ENCODE data around the gene TMEM132D.
A peak's percentile ranks its signal among the peaks of the same experiment; 100 is the strongest.

TMEM132D gene

DNA sequence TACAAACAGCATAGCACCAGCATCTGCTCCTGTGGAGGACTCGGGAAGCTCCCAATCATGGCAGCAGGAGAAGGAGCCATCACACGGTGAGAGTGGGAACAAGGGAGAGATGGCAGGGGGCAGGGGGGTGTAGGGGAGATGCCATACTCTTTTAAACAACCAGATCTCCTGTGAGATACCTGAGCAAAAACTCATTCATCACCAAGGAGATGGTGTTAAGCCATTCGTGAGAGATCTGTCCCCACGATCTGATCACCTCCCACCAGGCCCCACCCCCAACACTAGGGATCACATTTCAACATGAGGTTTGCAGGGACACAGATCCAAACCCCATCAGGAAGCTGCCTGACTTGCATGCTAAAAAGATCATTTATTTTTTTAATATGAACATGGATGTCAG, 499.3 kb downstream of the TMEM132D start:
- no peak for DNase-seq

DNA sequence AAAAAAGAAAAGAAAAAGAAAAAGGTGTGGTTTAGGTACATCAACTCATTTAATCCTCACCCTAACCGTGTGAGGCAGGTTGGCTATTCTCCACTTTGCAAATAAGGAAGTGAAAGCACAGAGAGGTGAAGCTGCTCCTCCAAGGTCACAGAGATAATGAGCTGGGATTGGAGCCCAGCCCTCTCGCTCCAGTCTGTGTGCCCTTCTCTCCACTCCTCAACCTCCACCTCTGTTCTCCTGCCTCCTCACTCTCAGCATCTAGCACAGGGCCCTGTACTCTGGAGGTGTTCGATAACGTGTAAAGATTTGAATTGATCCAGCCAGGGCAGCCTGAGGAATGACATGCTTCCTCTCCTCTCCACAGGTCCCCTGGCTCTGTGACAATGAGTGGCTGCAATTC, 502.3 kb downstream of the TMEM132D start:
- no peak for DNase-seq

DNA sequence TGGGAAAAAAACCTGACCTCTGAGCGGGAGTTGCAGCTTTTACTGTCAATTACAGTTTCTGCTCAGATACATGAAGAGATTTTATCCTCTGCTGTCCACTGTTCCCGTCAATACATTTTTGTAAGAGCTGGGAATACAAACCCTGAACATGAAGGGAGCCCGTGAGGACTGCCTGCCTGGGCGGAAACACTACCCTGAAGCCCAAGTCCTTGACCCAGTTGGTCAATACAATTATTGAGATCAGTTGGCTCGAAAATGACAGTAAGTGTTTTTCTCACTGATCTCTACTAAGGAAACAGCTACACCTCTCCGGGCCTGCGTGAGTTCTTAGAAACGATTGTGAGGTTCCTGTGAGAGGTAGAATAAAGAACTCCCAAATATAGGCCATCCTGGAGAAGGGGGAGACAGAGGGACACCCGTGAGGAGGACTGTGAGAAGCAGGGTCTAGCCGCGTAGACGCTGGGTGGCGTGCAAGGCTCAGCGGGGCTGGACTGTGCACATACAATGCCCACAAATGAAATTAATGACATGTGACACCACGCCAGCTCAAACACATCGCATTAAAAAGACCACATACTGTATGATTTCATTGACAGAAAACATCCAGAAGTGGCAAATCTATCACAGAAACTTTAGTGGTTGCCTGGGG, 509.5 kb downstream of the TMEM132D start:
- DNase-seq: no peak

DNA sequence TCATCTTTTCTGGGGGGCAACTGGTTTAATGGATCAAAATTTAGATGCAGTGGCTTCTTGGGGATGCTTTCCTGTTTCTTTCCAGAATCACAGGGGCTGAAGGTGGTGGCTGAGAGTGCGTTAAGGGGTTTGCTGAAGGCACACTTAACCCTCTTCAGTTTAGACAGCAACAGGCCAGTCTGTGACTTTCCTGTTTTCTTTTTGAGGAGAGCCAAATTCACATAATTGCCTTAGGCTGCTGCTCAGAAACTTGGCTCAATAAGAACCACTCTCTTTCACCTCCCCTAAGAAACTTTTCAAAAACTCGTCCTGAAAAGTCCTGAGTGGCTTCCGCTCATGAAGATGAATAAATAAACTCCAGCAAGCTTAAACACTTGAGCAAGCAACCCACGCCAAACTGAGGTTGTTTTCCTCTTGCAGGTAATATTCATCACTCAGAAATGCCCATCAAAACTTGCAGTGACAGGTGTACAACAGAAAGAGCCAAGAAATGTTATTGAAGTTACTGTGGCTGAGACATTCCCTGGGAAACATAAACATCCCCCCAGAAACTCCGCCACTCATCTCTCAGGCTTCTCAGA, 510.4 kb downstream of the TMEM132D start:
- DNase-seq: no peak

DNA sequence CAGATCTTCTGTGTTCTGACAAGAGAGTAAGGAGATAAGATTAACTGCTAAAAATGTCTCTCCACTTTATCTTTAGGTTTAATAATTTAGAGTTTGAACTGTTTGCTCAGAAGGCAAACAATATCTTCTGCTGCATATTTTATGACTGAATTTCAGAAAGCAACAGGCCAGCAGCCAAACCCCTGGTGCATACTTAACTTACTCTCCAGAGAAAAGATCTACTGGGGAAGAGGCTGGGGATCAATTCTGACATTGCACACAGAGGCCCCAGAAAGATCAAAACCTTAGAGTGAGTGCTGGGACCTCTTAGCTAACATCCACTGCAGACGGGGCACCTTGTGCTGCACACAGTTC, 518.2 kb downstream of the TMEM132D start:
- DNase-seq: no peak

DNA sequence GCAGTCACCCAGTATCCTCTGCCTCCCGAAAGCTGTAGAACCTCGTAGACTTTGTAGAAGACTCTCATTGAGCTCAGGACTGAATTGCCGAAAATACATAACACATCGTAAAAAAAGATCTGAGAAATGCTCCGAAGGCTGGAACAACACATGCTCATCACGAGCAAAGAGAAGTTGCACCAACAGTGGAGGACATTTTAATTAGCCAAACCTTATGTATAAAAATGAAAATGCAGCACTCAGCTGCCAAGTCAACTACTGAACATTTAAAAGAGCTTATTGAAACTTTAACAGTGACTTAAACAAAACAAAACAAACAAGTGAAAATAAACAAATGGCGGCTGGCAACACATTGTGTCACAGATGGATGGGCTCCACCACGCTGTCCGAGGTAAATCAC, 519.9 kb downstream of the TMEM132D start:
- no peak for DNase-seq

DNA sequence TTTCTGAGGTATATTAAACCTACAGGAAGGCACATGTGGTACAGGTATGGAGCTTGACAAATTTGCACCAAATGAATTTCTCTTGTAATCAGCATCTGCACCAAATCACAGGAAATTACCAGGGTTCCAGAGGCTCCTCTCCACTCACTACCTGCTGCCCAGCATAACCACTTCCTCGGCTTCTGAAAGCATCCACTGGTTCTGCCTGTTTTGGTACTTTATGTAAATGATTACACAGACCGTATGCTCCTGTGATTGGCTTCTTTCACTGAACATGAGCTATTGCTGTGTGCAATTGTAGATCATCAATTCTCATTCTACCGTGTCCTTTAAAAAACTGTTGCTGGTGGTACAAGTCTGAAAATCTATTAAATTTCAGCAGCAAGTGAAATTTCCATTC, 522.1 kb downstream of the TMEM132D start:
- DNase-seq: no peak

DNA sequence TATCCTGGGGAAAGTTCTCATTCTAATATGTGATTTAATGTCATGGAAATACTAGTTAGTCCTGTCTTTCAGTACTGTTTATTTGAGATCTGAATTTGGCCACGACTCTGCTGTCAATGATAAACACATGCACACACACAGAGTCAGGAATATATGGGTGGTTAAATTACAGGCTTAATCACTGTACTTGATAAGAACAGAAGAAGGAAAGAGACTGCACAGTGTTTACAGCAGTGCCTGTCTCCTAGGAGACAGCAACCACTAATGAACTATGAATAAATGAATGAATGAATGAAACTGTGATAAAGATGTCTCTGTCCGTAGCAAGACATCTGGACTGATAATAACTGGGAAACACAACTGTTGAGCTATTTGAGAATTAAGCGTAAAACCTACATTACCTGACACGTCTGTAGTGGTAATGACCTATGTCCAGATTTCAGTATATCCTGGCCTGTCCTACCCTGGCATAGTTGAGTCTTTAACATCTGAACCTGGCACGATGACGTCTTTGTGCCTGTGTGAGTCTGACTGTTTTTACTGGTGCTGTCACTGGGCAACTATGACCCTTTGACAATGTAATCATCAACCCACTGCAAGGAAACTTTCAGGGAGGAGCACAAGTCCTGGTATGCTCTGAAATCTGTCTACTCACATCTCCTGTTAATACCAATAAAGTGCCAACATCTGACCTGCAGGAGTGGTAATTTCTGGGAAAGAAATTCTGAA, 524.6 kb downstream of the TMEM132D start:
- no peak for DNase-seq

DNA sequence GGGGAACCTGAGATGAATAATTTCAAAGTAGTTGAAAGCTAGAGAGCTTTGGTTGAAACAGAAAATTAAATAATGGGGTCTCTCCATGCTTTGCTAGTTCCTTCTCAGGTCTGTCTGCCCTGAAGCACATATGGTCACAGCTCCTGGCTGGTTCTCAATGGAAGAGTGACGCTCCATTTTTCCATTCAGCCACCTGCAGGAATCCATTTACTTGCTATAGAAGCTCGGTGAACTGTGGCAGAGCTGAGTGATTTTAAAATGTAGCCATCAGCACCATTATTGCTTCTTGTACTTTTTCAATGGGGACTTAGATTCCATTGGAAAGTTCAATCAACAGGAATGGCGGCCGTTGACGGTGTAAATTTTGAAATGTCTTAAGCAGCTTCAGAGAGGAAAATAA, 525.3 kb downstream of the TMEM132D start:
- DNase-seq: no peak

DNA sequence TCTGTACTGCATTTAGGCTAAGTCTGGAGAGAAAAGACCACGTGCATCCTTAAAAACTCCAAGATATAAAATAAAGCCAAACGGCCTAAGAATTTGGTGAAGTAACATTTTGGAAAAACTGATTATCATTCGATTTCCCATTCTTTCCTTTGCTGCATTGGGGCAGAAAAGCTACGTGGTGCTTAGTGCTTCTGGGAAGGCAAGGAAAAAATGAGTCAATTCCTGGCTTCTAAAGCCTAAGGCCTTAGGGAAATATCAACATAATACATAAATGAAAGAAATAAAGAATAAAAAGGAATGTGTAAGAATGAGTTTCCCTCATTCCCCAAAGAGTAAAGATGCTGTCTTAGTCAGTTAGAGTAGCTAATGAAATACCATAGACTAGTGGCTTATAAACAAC, 530.1 kb downstream of the TMEM132D start:
- DNase-seq: no peak

DNA sequence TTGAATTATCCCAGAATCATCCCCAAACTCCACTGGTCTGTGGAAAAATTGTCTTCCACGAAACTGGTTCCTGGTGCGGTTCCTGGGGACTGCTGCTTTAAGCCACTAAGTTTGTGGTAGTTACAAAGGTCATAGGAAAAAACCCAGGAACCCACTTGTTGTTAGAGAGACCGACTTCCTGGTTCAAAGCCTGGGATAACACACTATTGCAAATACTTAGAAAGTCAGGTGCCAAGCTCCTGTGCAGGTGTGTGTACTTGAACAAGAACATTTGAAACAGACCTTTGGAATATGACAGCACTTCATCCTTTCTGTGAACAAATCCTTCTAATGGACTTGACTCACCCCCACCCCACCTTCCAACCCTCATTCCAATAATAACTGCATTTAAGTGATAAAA, 530.9 kb downstream of the TMEM132D start:
- DNase-seq: no peak

DNA sequence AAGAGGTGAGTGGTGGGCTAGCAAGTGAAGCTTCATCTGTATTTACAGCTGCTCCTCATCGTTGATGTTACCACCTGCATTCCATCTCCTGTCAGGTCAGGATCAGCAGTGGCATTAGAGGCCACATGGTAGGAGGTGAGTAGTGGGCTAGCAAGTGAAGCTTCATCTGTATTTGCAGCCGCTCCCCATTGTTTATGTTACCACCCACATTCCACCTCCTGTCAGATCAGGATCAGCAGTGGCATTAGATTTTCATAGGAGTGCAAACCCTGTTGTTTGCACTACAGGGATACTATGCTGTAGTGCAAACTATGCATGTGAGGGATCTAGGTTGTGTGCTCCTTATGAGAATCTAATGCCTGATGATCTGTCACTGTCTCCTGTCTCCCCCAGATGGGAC, 531.5 kb downstream of the TMEM132D start:
- no peak for DNase-seq

DNA sequence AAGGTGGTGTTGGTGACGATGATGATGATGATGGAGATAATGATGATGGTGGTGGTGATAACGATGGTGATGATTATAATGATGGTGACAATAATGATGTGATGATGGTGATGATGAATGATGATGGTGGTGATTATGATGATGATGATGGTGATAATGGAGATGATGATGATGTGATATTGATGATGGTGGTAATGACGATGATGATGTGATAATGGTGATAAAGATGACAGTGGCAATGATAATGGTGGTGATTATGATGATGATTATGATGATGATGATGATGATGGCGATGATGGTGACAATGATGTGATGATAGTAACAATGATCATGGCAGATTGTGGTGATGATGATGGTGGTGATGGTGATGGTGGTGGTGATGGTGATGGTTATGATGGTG, 532.6 kb downstream of the TMEM132D start:
- DNase-seq: no peak

DNA sequence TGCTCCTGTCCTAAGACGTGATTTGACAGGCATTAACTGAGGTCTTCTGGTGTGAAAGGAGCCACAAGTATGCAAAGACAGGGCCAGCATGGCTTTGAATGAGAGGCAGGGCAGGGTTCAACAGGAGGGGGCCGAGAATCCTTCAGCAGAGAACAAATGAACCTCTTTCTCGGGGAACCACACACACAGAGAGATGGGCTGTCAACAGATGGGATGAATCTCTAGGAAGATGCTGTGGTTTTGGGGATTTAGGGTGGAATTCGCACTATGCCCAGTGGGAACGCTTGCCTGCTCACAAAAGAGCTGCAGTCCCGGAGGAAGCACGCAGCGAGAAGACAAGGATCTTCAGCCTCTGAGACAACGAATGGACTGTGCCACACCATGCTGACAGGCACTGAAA, 537.2 kb downstream of the TMEM132D start:
- DNase-seq: no peak

DNA sequence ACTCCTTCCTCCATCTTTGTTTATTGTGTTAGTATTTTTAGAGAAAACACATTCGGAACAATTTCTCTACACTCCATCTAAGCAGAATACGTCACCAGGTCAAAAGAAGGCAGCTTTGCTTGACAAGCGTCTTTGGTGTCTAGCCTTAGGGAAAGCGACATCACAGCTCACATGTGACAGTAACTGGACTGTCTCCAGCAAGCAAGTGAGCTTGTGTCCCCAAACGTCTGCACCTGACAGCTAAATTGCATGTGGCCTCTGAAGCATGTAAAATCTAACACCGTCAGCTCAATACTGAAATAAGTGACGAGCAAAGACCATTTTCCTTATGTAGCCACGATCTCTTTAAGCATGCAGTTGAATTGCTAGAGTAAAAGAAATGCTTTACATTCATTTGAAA, 540.8 kb downstream of the TMEM132D start:
- DNase-seq: no peak

DNA sequence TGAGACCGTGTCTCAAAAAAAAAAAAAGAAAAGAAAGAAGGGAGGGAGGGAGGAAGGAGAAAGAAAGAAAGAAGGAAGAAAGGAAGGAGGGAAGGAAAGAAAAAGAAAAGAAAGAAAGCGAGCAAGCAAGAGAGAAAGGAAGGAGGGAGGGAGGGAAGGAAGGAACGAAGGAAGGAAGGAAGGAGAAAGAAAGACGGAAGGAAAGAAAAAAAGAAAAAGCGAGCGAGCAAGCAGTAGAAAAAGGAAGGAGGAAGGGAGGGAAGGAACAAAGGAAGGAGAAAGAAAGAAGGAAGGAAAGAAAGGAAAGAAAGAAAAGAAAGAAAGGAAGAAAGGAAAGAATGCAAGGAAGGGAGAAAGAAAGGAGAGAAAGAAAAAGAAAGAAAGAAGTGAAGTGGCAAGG, 546.6 kb downstream of the TMEM132D start:
- DNase-seq: no peak

DNA sequence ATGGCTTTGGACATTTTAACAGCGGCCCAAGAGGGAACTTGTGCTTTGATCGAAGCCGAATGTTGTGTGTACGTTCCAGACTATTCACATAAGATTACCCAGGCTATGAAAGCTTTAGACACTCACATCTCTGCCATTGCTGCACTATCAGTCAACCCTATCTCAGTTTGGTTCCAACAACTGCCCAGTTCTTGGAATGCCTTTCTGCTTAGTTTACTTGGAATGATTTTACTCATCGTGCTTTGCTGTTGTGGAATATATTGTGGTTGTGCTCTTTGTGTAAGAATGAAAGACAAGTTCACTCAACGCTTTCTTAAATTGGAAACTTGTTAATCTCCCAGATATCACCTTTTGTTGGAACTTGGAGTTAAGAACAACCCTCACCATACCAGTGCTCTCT, 552.3 kb downstream of the TMEM132D start:
- no peak for DNase-seq

DNA sequence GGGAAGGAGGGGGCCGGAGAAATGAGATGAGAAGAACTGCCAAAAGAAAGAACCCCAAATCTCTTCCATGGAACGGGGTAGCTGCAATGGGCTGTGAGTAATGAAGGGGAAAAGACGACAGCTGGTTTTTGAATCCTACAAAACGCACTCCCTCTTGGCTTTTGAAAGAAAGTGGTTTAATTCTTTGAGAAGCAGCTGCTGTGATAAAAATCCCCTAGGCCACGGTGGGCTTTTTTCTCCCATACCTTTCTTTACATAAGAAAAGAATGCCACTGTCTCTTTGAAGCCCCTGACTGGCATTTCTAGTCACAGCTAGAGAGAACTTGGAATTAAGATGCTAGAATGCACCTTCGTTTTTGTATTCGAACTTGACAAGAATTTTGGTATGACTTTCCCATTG, 564.5 kb downstream of the TMEM132D start:
- DNase-seq: peak; percentile 13 to 71

DNA sequence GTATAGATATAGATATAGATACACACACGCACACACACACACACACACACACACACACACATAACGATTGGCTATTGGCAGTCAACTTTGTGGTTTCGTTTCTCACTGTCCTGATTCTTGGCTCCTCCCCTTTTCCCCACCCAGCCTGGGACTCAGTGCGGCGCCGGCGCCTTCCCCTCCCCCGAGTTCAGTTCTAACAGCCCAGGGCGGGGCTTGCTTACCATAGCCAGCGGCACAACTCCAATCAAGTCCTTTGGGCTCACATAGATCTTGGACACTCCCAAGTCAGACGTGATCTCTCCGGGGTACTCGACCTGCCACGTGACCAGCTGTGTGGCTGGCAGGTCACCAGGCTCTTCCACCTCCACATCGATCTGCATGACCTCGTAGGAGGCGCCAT, 566.4 kb downstream of the TMEM132D start:
- no peak for DNase-seq

DNA sequence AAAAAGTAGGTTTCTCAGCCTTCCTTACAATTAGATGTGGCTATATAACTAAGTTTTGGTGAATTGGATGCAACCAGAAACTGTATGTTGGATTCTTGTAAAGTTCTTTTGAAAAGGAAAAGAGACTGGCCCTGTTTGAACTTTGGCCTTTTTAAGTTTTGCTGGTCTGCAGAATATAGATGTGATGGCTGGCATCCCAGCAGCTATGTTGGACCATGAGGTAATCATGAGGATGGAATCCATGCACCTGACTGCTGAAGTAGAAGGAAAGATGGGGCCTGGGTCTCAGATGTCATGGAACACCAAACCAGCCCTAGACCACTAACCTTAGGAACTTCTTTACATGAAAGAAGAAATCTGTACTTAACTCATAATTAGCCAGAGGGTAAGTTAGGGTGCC, 568.1 kb downstream of the TMEM132D start:
- no peak for DNase-seq

DNA sequence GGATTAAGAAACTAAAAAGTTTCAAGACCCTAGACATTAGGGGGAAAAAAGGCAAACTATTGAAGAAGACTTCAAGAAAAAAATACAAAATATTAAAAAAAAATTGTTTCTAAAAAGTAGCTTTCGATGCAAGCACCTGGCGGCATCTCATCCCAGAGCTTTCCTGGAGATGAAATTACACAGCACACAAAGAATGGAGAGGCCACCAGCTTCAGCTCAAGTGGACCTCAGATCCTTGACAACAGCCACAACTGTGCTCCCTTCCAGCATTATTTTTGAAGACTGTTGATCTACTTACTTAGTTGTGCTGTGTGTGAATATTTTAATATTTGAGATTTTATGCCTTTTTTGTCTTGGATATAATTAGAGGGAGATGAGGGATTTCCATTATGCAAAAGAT, 571.5 kb downstream of the TMEM132D start:
- DNase-seq: no peak

DNA sequence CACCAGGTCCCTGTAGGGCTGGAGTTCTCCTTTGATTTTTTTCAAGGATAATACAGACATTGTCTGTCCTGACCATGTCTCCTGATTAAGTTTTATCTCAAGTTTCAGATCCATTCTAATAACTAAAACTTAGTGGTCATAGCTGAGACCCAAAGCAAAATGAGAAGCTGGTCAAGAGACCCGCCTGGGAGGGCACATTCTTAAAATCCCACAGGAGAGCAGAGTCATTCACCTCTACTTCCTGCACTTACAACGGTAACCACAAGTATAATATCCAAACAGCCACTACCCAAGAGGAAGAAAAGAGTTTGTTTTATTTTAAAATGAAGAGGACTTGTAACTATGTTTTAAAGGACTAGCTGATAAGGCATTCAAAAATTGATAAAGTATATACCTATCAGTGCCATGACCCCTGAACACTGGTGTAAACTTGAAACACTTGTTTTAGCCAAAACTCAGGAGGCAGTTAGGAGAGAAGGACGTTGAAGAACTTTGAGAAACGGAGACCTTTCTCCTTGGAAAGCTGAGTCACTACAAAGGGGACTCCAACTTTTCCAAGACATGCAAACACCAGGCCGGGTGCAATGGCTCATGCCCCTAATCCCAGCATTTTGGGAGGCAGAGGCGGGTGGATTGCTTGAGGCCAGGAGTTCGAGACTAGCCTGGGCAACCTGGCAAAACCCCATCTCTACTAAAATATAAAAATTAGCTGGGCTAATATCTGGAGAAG, 572.3 kb downstream of the TMEM132D start:
- DNase-seq: no peak

DNA sequence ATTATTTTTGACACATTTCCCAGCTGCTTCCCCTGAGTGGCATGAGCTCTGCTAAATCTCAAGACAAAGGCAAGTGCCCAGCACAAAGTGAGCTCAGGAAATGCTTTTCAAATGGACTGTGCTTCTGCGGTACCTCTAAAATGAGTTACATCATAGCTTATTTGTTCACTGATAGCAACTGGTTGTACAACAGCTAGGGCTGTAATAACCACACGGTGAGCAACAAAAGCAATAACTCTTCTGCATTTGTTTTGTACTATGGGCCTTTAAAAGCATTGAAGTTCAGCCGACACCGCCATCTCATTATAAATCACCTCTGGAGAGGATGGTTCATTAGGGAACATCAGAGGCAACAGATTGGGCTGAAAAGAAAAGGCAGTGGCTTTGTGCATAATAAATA, 575.6 kb downstream of the TMEM132D start:
- no peak for DNase-seq

DNA sequence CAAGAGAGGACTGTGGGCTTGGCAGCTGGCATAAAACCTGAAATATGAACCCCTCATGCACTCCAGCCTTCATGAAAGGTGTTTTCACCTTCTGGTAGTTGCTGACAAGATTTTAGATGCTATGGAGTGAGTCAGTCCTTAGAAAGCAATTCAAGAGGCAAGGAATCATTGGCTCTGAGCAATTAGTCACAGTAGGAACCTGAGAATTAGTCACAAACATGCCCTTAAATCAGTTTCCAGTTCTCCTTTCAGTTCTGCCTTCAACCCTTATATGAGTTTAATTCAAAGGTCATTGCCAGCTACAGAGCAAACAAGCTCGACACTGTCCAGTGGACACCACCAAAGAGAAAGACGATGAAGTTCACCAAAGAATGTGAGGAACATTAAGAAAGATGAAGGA, 578.3 kb downstream of the TMEM132D start:
- peak in 1 of 2 experiments; percentile 3 for DNase-seq
